Stimulated activated naive CD8-positive, alpha-beta T cell treated with anti-CD3 and anti-CD28 coated beads, Interleukin-15, Interleukin-2, amounts not matched to agents 100 U/mL and 50 U/mL, for 24 hours (primary cell): Measurements from ENCODE around the gene SUN5.

ENCODE experiments used
- ATAC-seq: fragments of 150-1000 bp; cut with Tn5 transposase; one replicate; pipeline ENCODE4 v1.10.0; 2021
- DNase-seq: peaks from one replicate; pipeline ENCODE4 v3.0.0; 2021

Gene SUN5

DNA sequence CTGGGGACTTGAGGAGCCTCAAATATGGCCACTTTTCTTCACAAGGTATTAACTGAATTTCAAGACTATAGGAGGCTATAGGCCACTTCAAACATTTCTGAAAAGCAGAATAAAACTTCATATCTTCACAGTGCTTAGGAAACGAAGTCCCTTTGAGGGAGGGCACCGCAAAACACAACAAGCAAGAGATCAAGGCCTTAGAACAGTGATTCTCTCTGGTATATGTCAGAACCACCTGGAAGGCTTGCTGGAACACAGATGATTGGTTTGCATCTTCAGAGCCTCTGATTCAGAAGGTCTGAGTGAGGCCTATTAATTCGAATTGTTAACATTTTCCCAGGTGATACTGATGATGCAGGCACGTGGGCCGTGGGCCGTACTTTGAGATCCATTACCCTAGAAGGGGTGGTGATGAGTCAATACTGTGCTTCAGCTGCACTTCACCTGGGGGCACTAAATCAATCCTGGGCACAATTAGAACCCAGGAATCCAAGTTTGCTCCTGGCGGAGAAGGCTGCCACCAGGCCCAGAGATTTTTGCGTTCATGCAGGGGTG lies 10.7 kb downstream of the SUN5 start:
- DNase-seq: no peak
- ATAC-seq: peak; percentile 36

DNA sequence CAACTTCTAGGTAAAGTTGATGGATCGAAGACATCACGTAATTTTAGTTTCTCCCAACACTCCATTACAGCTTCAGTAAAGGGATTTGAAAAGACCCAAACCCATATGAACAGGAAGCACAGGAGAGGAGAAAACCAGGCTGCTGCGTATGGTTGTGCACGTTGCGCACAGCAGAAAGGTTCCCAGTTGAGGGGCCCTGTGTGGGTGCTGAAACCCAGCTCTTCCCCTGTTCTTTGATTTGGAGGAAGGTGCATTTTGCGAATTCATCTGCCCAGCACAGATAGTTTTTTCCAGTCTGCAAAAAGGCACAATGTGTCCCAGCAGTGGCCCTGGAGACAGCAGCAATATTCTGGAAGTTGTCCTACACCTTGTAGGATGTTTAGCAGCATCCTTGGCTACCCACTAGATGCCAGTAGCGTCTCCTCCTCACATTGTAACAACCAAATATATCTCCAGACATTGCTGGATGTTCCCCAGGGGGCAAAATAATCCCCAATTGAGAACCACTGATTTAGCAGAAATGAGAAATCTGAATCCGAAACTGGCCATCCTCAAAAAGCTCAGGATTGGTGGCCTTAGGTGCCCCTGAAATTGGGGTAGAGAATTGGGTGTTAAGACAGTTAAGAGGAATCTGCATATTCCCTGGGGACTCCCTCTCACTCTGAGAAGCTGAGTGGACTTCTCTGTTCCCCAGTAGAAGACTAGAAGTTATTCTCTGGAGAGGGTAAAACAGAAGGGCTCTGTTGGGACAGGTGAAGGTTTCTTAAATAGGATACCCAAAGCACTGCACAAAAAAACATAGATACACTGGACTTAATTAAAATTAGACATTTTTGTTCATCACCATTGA lies 12.2 kb downstream of the SUN5 start:
- ATAC-seq (no peak), DNase-seq (no peak)

DNA sequence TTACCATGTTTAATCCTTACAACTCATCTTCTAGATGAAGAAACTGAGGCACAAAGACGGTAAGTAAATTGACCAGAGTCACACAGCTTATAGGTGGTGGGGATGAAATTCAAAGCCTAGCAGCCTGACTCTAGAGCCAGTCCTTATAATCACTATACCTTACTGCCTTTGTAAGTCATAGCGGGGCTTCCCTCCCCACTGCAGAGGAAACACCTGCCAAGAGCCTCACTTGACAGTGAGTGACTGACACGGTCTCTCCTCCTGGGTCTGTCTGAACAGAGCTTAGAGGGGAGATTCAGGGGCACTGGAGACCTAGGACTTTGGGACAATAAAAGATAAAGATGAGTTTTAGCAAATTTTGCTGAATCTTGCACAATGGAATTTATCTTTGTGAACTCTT lies 12.8 kb downstream of the SUN5 start:
- peak; percentile 52 for ATAC-seq
- no peak for DNase-seq

DNA sequence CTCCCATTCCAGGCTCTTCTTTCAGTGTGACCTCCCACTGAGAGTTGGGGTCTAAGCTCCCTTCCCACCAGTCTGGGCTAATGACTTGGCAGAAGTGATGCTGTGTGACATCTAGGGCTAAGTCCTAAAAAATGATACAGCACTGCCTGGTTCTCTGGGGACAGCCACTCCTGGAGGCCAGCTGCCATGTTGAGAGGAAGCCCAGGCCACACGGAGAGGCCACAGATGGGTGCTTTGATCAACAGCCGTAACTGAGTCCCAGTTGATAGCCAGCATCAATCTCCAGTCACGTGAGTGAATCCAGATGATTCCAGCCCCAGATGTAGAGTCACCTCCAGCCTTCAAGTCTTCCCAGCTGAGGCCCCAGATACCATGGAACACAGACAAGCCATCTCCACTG lies 13.8 kb downstream of the SUN5 start:
- no peak for DNase-seq
- no peak for ATAC-seq

DNA sequence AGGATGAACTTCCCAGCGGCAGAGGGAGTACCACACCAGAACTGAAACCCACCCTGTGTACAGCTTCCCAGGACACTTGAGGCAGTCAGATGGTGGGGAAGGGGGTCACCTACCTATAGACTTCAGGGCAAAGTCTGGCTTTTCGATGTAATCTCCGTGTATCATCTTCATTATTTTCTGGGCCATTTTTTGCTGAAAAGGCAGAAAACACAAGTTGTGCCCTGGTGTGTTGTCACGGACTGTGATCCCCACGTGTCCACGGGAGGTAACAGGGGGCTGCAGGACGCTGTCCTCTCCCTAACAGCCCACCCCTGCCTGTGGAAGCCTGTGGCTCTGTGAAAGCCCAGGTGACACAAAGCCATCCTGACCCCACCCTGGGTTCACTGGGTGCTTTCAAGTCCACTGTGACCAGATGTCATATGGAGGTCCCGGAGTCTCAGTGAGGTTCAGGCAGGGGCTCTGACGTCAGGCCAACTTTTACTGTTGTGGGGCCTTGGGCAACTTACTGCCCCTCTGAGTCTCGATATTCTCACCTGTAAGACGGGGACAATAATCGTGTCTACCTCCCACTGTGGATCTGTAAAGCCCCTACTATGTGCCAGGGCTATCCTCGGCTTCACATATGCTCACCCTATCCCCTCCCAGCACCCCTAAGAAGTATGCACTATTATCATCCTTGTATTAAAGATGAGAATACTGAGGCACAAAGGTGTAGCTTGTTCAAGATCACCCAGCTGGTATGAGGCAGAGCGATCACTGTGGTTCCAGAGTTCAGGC lies 14.5 kb downstream of the SUN5 start:
- DNase-seq (no peak), ATAC-seq (no peak)

DNA sequence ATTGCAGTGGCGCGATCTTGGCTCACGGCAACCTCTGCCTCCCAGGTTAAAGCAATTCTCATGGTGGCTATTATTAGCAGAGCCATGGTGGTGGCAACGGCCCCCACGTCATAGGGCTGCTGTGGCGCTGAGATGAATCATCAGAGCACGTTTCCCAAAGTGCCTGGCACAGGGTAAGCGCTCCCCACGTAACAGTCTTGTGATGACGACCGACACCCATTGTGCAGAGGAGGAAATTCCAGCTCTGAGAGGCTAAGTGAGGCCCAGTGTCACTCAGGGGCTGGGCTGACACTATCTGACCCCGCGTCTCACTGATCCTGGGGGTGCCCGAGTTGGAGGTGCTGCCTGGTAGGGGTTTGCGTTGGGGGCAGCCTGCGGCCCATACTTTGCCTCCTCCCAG lies 16.2 kb downstream of the SUN5 start:
- ATAC-seq (no peak), DNase-seq (no peak)

DNA sequence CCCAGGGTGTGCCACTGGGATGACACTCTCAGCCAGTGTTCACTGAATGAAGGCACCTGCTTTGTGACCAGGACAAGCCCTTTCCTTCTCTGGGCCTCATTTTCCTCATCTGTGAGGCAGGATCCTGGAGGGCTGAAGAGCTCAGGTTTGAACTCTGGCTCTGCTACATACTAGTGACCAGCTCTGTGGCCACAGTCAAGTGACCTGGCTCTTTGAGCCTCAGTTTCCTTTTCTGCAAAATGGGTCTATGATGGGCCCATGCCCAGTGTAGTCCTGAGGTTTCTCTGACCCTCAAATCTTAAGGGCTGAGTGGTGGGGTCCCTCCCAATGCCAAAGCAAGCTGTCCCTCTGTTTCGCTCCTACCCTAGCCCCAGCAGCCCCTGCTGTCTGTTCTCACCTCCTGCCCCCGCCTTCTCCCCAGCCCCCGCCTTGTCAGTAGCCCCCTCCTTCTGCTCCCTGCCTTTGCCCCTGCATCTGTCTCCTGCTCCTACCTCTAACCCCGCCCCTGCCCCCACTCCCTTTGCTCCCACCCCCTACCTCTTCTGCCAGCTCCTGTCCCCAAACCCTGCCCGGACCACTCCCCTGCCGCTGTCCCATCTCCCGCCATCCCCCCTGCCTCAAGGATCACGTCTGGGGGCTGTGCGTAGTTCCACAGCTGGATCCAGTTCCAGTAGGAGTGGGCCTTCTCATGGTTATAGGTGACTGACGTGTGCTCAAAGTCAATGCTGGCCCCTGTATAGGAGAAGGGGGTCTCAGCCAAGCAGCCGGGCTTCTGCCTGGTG lies 17.0 kb downstream of the SUN5 start:
- ATAC-seq (no peak), DNase-seq (no peak)

DNA sequence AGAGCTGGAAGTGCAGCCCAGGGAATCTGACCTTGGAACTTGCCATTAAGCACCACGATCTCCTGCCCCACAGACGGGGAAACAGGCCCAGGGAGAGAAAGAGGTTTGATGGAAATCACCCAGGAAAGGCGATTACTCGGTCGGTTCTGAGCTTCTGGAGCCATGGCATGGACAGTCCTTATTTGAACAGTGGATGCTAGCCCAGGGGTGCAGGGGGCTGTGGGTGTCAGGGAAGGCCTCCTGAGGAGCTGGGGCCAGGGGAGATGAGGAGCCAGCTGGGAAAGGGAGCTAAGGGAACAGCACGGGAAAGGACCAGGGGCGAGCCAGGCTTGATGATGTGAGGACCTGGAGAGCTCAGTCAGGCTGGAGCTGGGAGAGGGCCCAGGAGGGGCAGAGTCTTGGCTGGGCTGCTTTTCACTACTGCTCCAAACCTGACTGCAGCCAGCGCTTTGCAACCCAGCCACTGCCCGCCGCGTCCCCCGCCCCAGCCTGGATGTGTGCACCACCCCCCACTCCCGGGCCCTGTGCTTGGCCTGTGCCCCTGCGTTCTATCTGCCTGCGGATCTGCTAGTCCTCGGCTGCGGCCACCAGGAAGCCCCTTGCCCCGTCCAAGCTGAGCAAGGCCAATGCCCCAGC lies 17.8 kb downstream of the SUN5 start:
- no peak for ATAC-seq

DNA sequence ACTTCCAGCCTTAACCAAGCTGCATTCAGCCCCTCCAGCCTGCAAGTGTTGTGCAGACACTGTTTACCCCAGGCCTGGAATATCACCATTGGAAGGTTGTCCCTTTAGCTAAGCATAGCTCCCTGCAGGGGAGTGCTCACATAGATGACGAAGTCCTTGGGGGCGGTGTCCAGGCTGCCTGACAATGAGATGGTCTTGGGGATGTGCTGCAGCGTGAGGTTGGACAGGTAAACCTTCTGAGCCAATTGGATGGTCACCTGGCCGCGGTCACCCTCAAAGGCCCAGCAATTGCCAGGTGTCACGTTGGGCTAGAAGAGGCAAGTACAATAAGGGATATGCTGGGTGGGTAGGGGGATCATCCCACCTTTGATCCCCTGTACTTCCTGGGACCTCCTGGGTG lies 18.6 kb downstream of the SUN5 start:
- ATAC-seq: no peak
- no peak for DNase-seq

More for the DNA sequence above, 17.8 kb downstream of the SUN5 start:
- no peak for DNase-seq

DNA sequence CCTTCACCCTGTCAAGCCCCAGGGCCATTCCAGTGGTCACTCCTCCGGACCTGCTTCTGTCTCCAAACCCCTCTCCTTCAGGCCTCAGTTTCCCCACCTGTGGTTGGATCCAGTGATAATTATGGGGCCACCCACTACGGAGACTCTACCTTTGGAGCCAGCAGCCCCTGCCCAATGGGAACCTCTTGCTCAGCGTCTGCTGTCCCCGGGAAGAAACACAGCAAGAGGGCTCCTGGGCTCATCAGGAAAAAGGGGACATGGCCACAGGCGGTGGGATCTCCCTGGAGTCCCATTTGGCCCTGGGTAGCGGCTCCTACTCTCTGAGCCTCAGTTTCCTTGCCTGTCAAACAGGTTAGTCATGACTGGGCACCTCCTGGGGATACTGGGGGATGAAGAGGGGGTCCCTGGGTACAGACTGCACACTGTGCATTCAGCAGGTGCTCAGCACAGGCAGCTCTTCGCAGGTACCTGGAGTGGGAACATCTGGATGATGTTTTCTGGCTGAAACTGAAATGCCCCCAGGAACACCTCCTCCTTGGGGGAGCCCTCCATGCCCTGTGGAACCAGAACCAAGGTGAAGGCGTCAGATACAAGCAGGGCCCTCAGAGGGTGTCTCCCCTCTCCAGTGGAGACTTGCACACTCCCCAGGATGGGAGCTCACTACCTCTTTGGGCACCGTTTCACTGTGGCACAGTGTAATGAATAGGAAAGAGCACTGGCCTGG lies 19.4 kb downstream of the SUN5 start:
- ATAC-seq (no peak), DNase-seq (no peak)

DNA sequence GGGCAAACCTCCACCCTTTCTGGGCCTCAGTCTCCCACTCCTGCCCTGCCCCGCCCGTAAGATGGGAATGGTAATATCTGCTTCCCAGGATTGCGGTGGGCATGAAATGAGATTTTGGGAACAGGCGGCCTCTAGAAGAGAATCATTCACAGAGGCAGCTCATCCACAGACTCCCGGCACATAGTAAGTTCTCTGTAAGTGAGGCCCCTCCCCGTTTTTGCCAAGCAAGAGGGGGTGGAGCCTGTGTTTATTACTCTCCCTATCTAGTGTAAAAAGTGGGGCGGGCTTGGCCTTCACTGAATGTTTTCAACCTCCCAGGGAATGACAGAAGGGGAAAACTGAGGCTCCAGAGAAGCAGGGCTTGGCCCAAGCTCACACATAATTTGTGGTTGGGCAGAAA lies 20.0 kb downstream of the SUN5 start:
- ATAC-seq (no peak), DNase-seq (no peak)

DNA sequence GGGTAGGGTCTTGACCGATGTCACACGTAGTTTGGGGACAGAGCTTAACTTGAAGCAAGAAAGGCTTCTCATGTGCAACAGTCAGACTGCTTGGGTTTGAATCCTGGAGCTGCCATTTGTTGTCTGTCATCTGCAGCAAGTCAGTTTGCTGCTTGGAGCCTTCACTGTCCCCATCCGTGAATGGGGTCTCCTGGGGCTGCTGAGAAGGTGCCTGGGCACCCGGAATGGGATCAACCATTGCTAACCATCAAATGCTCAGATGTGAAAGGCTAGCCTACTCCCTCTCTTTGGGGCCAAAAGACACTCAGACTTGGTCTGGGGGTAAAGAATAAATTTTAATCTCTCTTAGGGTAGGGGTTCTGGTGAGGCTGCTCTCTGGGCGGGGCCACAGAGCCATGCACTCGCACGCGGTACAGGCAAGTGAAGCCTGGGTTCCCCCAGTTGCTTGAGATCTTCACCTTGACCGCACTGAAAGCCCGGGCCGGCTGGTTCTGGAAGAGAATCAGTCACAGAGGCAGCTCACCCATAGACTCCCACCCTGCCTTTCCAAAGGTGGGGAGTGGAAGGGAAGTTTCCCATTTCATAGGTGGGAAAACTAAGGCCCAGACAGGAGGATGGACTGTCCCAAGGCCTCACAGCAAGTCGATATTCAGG lies 20.6 kb downstream of the SUN5 start:
- ATAC-seq: no peak
- DNase-seq: no peak

DNA sequence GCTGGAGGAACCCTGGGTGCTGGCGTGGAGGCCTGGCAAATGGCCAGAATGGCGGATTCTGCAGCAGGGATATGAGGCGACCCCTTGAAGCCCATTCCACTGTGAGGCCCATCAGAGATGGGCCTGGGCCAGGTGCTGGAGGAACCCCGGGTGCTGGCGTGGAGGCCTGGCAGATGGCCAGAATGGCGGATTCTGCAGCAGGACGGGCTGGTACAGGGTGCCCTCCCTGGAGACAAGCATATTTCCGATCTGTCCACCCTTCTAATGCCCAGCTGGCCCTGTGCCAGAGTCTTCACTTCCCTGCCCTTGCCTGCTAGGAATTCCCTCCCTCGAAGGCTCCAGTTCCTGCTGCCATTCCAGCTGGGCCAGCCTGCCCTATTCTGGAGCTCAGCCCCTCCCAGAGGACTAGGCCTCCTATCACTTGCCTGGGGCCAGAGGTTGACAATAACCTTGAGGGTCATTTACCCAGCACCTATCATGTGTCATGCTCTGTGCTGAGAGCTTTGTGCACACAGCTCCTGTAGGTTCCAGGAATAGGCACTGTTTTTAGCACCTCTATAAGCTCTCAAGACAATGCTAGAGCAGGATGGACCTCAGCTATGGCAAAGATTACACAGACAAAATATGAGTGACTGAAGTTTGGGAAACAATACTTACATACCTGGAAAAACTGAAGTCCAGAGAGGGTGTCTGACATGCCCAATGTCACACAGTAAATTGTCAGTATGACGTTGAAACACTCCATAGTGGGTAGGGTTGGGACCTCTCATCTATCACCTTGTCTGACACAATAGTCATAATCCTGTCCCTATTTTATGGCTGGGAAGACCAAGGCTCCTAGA lies 21.4 kb downstream of the SUN5 start:
- ATAC-seq: no peak
- DNase-seq: no peak

DNA sequence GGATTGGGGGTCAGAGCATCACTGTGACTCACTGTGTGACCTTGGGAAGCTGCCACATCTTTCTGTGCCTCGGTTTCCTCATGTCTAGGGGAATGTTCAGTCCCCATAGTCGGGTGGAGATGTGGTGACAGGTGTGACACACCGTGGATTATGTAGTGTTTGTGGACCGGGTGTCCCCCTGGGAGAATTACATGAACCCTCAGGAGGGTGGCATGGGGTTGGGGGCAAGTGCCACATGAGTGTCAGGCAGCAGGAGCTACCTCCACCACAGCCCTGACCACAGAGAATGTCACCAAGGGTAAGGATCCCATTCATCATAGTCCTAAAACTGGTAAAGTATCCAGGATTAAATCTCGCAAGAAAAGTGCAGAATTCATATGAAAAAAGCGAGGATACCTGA lies 23.2 kb downstream of the SUN5 start:
- no peak for ATAC-seq
- no peak for DNase-seq

DNA sequence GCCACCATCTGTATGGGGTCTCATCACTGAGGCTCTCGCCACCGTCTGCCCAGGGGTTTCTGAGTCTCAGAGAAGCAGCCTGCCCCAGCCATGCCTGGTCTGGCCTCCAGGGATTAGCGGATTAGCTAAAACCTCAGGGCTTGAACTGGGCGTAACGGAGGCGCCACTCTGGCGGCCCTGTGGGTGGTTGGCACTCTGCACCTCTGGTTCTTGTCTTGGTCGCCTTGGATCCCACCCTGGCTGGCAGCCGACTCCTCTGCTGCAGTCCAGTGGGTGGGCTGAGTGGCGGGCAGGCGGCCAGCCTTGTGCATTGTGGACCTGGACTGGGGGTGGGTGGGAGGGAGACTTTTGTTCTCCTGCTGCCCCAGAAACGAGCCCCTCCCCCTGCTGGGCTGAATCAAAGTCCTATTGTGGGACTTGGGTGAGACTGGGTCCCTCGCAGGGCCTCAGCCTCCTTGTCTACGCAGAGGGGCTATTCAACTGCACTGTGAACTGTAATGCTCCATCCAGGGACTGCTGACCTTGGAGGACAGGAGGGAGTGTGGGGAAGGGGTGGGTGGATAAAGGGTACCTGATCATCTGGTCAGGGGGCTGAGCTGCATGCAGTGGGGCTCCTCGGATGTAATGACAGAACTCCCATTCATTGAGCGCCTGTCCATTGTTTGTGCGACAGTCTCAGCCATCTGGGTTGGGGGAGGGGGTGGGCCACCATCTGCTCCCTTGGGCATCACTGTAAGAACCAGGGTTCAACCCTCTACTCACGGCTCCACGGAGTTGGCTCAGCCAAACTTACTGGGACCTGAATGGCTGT lies 23.9 kb downstream of the SUN5 start:
- no peak for DNase-seq
- ATAC-seq: no peak

DNA sequence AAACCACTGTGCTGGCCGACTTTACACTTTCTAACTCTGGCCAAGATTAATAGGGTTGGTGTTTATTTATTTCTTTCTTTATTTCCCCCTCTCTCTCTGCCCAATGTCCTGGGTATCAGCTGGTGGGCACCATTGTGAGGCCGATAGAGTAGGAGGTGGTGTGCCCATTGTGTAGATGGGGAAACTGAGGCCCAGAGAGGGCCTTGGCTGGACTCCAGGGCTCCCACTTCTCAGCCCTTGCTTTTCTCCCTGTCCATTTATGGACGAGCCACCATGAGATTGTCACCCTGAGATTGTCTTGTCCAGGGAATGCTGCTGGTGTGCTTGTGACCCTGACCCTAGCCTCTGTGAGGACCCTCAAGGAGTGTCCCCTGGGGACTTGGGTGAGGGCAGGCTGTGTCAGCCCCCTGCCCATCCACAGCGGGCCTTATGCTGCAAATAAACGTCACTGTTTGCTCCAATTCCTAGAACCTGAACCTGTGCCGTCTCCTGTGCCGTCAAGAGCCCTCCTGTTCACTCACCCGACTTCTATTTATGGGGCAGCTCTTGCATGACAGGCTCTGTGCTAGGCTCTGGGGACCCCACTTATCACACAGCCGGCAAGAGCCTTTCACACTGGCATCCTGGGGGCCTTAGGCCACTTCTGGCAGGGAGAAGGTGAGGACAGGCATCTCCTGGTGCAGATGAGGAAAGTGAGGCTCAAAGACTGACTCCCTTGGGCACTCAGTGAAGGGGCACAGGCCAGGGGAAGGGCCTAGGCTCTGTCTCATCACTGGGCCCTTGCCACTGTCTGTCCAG lies 24.8 kb downstream of the SUN5 start:
- ATAC-seq (no peak), DNase-seq (no peak)

DNA sequence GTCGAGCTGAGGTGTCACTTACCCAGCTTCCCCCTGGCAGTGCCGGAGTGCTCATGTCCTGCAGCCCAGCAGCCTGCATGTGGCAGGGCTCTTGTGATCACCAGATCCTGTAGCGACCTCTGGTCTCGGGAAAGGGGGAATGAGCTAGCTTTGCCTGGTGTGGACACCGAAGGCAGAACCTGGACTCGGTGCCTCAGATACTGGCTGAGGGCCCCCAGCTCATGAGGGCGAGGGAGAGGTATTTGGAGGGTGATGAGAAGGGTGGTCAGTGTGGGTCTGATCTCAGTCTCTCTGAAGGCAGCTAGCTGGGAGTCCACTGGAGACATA lies 26.3 kb downstream of the SUN5 start:
- no peak for ATAC-seq
- no peak for DNase-seq

DNA sequence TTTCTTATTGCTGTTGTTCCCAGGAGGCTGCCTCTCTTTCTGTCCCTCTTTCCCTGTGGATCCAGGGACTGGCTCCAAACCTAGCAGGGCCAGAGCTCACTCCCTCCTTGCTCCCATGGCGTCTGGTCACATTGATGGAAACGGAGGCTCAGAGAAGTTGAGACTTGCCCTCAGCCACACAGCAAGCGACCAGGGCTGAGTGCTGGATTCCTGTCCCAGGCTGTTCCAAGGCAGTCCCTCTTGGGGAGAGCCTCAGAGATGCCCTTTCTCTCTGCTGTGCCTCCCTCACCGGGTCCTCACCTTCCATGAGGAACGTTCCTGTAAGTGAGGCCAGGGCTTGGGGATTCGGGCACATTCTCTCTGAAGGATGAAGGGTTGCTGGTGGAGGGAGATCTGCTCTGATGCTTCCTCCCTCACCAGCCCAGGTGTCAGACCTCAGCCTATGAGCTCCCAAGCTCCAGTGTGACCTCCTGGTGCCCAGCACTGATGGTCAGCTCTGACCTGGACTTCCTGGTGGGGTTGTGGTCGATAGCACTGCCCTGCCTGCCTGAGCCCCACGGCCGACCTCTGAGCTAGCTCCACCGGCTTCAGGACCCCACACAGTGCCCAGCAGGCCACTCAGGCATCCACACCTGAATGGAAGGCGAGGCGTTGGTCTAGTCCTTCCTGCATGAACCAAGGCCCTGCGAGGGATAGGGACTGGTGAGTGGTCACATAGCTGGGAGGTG lies 26.8 kb downstream of the SUN5 start:
- ATAC-seq: no peak
- DNase-seq: no peak
